GM18873 (cell line): Measurements from ENCODE around the gene MRPL11.
"Not testable (repeated sequence)": the region's sequence is repeated elsewhere in the genome, so short reads cannot be mapped to it uniquely, and the experiment has no call there.

ENCODE experiments used
- ATAC-seq: cut with Tn5 transposase; IDR thresholded peaks from one replicate; pipeline ENCODE4 v1.9.1; 2021; ENCODE audit warnings: mild to moderate bottlenecking, moderate library complexity, moderate number of reproducible peaks; ENCODE audit not compliant: unreplicated experiment, low FRiP score

The MRPL11 gene

GRCh38 chr11:66467756-66468155 lies 29.1 kb upstream of the MRPL11 start:
- ATAC-seq = no peak

GRCh38 chr11:66467034-66467659 lies 28.5 kb upstream of the MRPL11 start:
- ATAC-seq = no peak

GRCh38 chr11:66466225-66467033 lies 27.8 kb upstream of the MRPL11 start, which contains the start of gene PELI3:
TSS of gene PELI3 (plus strand) at chr11:66466905. CDS start at chr11:66468129, 1,224 bp downstream.
- ATAC-seq = no peak

- no peak for ATAC-seq
Measured at GRCh38 chr11:66465373-66466224, 27.0 kb upstream of the MRPL11 start.

GRCh38 chr11:66464916-66465315 lies 26.3 kb upstream of the MRPL11 start:
- ATAC-seq = no peak

- not testable (repeated sequence) for ATAC-seq
Measured at GRCh38 chr11:66464116-66464515, 25.5 kb upstream of the MRPL11 start.

GRCh38 chr11:66462911-66463310 lies 24.3 kb upstream of the MRPL11 start:
- ATAC-seq = no peak

- no peak for ATAC-seq
Measured at GRCh38 chr11:66462010-66462409, 23.4 kb upstream of the MRPL11 start.

- ATAC-seq = no peak
Measured at GRCh38 chr11:66459138-66459778, 20.6 kb upstream of the MRPL11 start.

- ATAC-seq = no peak
Measured at GRCh38 chr11:66457826-66458225, 19.2 kb upstream of the MRPL11 start.

GRCh38 chr11:66454828-66455227 lies 16.2 kb upstream of the MRPL11 start:
- no peak for ATAC-seq

GRCh38 chr11:66454247-66454646 lies 15.6 kb upstream of the MRPL11 start:
- no peak for ATAC-seq

- ATAC-seq = no peak
Measured at GRCh38 chr11:66451663-66452062, 13.0 kb upstream of the MRPL11 start.

- ATAC-seq = no peak
Measured at GRCh38 chr11:66450560-66450959, 11.9 kb upstream of the MRPL11 start.

GRCh38 chr11:66448523-66448922 lies 9.9 kb upstream of the MRPL11 start:
- no peak for ATAC-seq

- no peak for ATAC-seq
Measured at GRCh38 chr11:66447012-66447411, 8.4 kb upstream of the MRPL11 start.

- ATAC-seq = no peak
Measured at GRCh38 chr11:66443602-66444001, 5.0 kb upstream of the MRPL11 start.

GRCh38 chr11:66440940-66441282 lies 2.3 kb upstream of the MRPL11 start:
- not testable (repeated sequence) for ATAC-seq

GRCh38 chr11:66440101-66440939 lies 1.7 kb upstream of the MRPL11 start:
- not testable (repeated sequence) for ATAC-seq
